Stimulated activated effector memory CD8-positive, alpha-beta T cell treated with anti-CD3 and anti-CD28 coated beads, Interleukin-12 subunit alpha, Interleukin-12 subunit beta, amount 100 ng/mL, for 72 hours (primary cell): ENCODE results near the gene PAPLN.

Source experiments
- ATAC-seq: fragments of 150-1000 bp; cut with Tn5 transposase; 2 replicates; pipeline ENCODE4 v1.10.0; 2021
- DNase-seq, 2 donors: peaks; one replicate each; pipeline ENCODE4 v3.0.0; 2021 to 2022; ENCODE audit warnings: low spot score in 2 of 2
- H3K27ac Mint-ChIP-seq: one replicate; pipeline ENCODE4 v1.8.0; 2022; ENCODE audit warnings: mild to moderate bottlenecking, mixed read lengths
- H3K36me3 Mint-ChIP-seq: one replicate; pipeline ENCODE4 v1.8.0; 2022; ENCODE audit warnings: mild to moderate bottlenecking, mixed read lengths
- H3K4me1 Mint-ChIP-seq: one replicate; pipeline ENCODE4 v1.8.0; 2022; ENCODE audit warnings: mixed read lengths
- H3K4me3 Mint-ChIP-seq: one replicate; pipeline ENCODE4 v1.8.0; 2022; ENCODE audit warnings: mild to moderate bottlenecking, mixed read lengths
- H3K9me3 Mint-ChIP-seq: one replicate; pipeline ENCODE4 v1.8.0; 2022; ENCODE audit warnings: mixed read lengths

PAPLN gene

DNA sequence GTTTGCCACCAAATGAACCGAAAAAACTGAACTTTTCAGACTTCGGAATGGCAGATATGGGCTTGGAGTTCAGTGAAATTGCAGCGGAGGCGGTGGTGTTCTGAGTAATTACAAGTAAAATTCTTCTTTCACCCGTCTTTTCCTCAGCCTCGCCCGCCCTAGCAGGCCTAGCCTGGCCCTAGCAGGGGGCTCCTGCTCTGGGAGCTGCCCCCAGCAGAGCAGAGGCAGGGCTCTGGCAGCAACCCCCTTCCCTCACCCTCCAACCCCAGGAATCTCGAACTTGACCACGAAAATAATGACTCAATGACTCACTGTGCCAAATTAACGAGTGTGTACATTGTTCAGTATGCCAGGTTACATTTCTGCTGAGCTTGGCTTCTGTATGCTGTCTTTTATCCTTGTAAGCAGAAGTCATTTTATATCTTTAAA is 1.1 kb downstream of the PAPLN start:
- H3K27ac Mint-ChIP-seq = no peak overlapping the region
- peak; percentile 29 for ATAC-seq
- H3K9me3 Mint-ChIP-seq = no peaks in the 10 kb centered on the region
- DNase-seq = no peak
- peaks cover 40% of the 10 kb centered on the region for H3K4me1 Mint-ChIP-seq
- peak overlapping the region; percentile 47 for H3K4me3 Mint-ChIP-seq
- H3K36me3 Mint-ChIP-seq = peaks cover 6% of the 10 kb centered on the region

DNA sequence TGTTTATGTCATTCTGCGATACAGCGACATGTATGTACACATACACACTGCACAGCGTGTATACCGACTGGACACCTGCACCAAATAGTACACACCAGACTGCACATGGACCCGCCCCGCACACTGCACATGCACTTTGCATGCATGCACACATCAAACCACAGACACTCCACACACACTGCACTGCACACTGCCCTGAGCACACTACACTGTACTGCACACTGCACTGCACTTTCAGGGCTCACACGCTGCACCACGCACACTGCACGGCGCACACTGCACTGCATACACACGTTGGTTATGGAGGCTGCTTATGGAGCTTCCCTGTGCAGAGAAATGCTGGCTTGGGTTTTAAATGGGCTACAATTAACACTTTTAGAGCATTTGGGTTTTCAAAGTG is 1.6 kb downstream of the PAPLN start:
- Mint-ChIP-seq H3K9me3 (no peaks in the 10 kb centered on the region), H3K36me3 (peaks cover 6% of the 10 kb centered on the region), H3K4me3 (peak overlapping the region; percentile 47), H3K4me1 (peaks cover 39% of the 10 kb centered on the region), H3K27ac (no peak overlapping the region)
- DNase-seq = no peak
- no peak for ATAC-seq

DNA sequence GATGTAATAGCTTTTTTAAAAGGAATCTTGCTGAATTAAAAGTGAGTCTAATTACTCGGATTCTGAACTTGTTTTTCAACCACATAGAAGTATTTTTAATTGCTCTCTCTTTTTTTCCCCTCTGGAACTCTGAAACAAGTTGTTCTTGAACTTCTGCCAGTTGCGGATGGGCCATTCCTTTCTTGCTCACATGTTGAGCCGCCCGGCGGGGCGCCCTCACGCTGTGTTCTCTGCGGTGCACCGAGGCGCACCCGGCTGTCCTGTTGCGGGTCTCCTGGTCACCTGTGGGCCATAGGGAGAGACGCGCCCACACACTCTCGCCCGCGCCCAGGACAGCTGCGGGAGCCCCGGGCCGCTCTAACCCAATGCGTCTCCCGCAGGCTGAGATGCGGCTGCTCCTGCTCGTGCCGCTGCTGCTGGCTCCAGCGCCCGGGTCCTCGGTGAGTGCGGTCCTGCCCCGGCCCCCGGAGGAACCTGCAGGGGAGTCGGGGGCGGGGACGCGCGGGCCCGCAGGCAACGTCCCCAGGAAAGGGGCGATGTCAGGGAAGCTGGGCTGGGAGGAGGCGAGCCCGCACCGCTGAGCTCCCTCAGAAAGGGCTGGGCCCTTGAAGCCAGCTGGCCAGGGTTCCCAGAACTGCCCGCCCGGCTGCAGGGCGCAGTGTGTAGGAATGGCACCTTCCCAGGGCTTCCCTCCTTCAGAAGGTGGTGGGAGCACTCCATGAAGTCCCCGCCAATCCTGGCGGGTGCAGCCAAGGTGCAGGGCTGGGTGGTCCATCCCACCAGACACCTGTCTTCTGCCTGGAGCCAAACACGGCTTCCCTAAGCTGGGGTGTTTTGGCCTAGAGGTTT is 2.3 kb downstream of the PAPLN start:
- Mint-ChIP-seq H3K36me3 (peaks cover 6% of the 10 kb centered on the region), H3K27ac (no peak overlapping the region), H3K4me3 (no peak overlapping the region), H3K4me1 (peaks cover 37% of the 10 kb centered on the region), H3K9me3 (no peaks in the 10 kb centered on the region)
- no peak for ATAC-seq
- no peak for DNase-seq

DNA sequence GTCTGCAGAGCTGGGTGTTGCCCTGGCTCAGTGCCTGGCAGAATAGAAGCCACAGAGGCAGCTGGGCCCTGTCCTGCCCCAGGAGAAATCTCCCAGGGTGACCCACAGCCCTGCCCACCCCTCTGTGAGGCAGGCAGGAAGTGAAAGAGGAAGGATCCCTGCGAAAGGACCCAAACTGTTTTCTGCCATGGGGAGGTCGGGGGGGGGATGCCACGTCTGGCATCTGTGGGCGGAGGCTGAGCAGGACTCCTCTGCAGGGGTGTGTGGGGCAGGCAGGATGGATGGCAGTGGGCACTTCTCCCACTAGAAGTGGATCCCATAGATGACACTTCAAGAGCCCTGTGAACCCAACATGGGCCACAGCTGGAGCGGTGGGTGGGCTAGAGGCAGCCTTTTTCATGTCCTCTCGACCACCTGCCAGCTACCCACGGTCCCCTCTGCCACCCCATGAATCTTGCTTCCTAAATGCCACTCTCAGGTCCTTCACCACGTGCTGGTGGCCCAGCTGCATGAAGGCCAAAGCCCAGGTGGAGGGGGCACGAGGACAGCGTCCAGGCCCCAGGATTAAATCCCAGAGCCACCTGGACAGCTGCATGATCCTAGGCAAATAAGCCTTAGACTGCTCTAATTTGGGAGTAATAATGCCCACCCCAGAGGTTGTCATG is 3.6 kb downstream of the PAPLN start:
- no peak overlapping the region for H3K27ac Mint-ChIP-seq
- H3K4me1 Mint-ChIP-seq = peaks cover 44% of the 10 kb centered on the region
- ATAC-seq = no peak
- peaks cover 6% of the 10 kb centered on the region for H3K36me3 Mint-ChIP-seq
- no peaks in the 10 kb centered on the region for H3K9me3 Mint-ChIP-seq
- no peak overlapping the region for H3K4me3 Mint-ChIP-seq
- DNase-seq = no peak

DNA sequence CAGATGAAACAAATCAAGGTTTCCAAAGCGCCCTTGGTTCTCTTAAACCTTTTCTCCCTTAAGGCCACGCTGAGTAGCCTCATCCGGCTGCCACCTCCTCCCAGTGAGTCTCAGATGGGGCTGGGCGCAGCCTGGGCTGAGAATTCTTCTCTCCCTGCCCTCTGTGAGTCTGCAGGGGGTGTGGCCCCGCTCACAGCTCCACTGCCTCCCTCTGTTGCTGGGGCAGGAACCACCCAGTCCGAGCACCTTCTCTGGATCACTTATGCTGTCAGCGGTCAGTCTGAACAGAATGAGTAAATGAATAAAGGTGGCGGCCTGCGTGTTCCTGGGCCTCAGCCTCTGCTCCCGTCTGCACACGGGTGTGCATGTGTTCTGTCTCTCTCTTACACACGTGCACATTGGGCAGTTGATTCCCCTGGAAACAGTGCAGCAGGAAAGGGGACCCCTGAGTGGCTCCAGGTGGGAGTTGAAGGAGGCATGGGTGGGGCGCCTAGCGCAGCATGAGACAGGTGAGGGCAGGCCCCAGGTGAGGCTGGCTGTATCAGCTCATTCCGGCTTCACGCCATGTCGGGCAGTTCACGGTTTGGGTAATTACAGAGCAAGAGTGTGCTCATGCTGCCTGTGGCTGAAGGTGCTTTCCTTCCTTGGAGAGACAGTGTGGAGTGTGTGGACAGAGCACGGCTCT is 4.3 kb downstream of the PAPLN start:
- no peak for ATAC-seq
- H3K36me3 Mint-ChIP-seq = peaks cover 11% of the 10 kb centered on the region
- peaks cover 42% of the 10 kb centered on the region for H3K4me1 Mint-ChIP-seq
- H3K9me3 Mint-ChIP-seq = no peaks in the 10 kb centered on the region
- H3K27ac Mint-ChIP-seq = no peak overlapping the region
- no peak overlapping the region for H3K4me3 Mint-ChIP-seq
- no peak for DNase-seq

DNA sequence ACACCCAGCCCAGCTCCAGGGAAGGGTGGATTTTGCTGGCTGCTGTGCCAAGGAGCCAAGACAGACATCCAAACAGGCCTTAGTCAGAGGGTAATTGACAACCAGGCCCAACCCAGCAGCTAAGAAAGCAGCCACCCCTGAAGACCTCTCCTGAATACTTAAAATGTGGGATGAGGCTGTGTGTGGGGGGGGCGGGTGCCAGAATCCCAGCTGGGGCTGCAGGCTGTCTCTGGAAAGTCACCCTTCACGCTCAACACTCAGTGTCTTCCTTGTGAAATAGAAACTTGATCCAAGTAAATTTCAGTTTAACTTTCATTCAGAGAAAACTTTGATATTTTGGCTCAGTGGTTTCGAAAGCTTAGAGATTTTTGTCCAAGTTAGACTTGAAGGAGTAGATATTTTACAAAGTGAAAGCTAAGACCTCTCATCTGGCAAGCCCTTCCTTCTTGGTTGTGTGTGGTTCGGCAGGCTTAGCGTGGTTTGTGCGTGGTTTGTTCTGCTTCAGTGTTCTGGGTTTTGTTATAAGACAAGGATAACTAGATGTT is 5.1 kb downstream of the PAPLN start:
- Mint-ChIP-seq H3K4me3 (no peak overlapping the region), H3K36me3 (peaks cover 10% of the 10 kb centered on the region), H3K27ac (no peak overlapping the region), H3K4me1 (peaks cover 43% of the 10 kb centered on the region), H3K9me3 (no peaks in the 10 kb centered on the region)
- no peak for DNase-seq
- ATAC-seq = no peak

DNA sequence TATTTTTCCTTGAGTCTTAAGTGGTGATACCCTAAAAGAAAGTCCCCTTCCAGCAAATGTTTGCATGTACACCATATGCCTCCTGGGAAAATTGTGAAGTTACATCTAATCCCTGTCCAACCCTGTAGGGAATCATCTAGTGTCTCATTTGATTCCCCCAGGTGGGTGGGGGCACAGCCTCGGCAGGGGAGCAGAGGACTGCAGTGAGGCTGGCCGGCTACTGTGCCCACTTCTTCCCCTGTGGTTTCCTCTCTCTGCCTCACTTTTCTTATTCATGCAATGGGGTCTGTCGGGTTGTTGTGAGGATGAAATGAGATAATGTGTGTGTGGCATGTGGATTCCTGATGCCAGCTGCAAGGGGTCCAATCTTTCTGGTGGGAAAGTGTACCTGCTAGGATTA is 6.0 kb downstream of the PAPLN start:
- no peak for ATAC-seq
- Mint-ChIP-seq H3K4me3 (no peak overlapping the region), H3K4me1 (peaks cover 51% of the 10 kb centered on the region), H3K9me3 (no peaks in the 10 kb centered on the region), H3K36me3 (peaks cover 16% of the 10 kb centered on the region), H3K27ac (no peak overlapping the region)
- no peak for DNase-seq

DNA sequence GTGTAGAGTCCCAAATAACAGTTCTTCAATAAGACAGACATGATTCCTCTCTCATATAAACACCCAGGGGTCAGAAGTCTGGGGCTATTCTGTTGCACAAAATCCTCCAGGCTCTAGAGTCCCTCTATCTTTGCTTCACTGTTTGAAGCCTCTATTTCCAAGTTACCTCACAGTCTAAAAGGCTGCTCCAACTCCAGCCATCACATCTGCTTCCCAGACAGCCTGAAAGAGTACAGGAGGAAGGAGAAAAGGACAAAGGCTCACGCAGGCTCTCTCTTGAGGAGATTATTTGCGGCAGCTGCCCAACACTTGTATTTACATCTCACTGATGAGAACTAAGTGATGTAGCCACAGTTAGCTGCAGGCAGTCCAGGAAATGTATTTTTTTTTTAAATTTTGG is 6.4 kb downstream of the PAPLN start:
- Mint-ChIP-seq H3K4me1 (peaks cover 51% of the 10 kb centered on the region), H3K36me3 (peaks cover 16% of the 10 kb centered on the region), H3K9me3 (no peaks in the 10 kb centered on the region), H3K4me3 (no peak overlapping the region), H3K27ac (no peak overlapping the region)
- ATAC-seq (no peak), DNase-seq (no peak)

DNA sequence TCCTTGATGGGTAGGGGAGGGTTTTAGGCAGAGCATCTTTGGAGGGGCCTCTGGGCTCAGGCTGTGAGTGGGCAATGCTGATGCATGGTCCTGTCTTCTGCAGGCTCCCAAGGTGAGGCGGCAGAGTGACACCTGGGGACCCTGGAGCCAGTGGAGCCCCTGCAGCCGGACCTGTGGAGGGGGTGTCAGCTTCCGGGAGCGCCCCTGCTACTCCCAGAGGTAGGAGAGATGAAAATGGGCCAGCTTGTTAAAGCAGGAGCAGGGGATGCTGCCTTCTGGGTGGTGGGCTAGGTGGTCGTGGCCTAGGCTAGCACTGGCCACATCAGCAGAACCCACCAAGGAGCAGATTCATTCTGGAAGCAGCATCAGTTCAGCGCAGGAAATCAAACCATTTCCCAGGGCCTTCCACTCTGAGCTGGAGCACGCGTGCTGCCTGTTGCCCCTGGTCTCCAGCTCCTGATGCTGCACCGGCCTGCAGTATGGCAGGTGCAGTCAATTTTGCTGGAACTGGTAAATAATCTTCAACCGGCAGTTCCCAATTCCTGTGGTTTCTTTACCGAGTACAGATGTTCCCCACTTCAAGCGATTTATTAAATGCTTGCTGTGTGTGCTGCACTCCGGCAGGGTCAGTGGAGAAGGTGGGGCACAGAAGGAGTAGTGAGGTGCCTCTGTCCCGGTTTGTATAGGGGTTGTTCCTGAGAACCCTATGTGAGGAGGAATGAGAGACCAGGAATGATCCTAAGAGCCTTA is 7.4 kb downstream of the PAPLN start:
- Mint-ChIP-seq H3K27ac (peak overlapping the region; percentile 50), H3K4me1 (peaks cover 56% of the 10 kb centered on the region), H3K9me3 (no peaks in the 10 kb centered on the region)

DNA sequence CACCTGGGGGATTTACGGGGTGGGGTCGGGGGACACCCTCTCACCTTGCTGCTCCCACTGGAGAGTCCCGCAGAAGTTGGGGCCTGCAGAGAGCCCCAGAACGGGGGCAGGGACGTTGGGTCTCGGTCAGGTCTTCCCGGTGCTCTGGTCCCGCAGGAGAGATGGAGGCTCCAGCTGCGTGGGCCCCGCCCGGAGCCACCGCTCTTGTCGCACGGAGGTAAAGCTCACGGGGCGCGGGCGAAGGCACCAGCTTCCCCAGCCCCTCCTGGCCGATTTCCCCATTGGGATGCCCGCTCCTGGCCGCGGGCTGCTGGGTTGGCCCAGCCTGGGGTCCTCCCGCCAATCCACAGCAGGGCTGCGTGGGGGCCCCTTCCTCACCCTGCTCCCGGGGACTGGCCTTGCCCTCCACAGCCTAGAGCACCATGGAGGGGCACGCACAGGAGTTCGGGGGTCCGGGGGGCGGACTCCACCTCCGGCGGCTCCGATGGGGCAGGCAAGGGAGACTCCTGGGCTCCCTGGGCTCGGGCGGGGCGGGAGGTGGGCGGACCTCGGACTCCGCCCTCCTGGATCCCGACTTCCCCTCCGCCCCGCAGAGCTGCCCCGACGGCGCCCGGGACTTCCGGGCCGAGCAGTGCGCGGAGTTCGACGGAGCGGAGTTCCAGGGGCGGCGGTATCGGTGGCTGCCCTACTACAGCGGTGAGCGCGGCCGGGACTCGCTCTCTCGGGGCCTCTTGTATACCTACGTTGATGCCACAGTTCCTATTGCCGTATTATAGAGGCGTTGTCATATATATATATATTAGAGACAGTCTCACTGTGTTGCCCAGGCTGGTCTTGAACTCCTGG is 8.4 kb downstream of the PAPLN start:
- peak overlapping the region; percentile 85 for H3K4me3 Mint-ChIP-seq
- H3K36me3 Mint-ChIP-seq = peaks cover 16% of the 10 kb centered on the region
- no peaks in the 10 kb centered on the region for H3K9me3 Mint-ChIP-seq
- peaks cover 58% of the 10 kb centered on the region for H3K4me1 Mint-ChIP-seq
- DNase-seq = peak; percentile 30 to 67
- peak; percentile 80 for ATAC-seq
- H3K27ac Mint-ChIP-seq = peak overlapping the region; percentile 78

More for the DNA sequence above, 7.4 kb downstream of the PAPLN start:
- Mint-ChIP-seq H3K36me3 (peaks cover 16% of the 10 kb centered on the region), H3K4me3 (peak overlapping the region; percentile 85)
- DNase-seq = no peak
- ATAC-seq = no peak

DNA sequence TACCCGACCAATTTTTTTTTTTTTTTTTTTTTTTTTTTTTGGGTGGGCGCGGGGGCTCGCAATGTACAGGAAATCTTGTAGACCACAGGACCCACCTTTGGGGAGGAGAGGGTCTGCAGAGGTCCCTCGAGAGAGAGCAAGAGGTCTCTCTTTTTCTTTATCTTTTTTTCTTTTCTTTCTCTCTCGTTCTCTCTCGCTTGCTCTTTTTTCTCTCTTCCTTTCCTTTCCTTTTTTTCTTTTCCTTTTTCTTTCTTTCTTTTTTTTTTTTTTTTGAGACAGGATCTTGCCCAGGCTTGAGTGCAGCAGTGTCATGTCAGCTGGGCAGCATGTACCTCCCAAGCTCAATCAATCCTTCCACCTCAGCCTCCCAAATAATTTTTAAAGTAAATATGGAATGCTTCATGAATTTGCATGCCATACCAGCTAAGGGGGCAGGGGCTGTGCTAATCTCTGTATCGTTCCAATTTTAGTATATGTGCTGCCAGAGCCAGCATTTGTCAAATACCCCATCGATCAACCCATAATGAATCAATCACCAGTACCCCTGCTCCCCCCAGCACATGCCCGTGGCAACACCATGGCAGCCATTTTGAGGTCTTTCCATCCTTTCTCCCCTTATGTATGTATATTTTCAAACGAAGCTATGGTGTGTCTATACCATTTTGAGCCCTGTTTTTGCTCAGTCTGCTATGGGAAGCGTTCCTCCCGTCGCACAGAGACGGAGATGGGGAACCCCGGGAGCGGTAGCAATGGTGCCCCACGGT is 9.3 kb downstream of the PAPLN start:
- no peak for DNase-seq
- Mint-ChIP-seq H3K36me3 (peaks cover 16% of the 10 kb centered on the region), H3K4me3 (peak overlapping the region; percentile 85), H3K4me1 (peaks cover 58% of the 10 kb centered on the region), H3K9me3 (no peaks in the 10 kb centered on the region), H3K27ac (peak overlapping the region; percentile 78)
- no peak for ATAC-seq

DNA sequence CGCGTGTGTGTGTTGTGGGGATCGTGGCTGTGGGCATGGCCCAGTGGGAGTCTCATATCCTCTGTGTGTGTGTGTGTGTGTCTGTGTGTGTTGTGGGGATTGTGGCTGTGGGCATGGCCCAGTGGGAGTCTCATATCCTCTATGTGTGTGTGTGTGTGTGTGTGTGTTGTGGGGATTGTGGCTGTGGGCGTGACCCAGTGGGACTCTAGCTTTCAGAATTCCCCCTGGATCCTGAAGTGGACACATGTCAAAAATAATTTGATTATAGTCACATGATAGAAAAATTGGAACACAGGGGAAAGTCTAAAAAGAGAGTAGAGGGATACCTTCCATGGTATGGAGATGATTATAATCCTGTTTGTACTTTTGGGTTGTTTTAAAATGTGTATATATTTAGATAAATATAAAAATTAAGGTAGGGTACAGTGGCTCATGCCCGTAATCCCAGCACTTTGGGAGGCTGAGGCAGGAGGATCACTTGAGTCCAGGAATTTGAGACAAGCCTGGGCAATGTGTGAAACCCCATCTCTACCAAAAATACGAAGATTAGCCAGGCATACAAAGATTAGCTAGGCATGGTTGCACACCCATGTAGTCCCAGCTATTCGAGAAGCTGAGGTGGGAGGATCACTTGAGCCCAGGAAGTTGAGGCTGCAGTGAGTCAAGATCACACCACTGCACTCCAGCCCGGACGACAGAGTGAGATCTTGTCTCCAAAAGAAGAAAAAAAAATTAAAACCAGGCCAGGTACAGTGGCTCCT is 11.0 kb downstream of the PAPLN start:
- peaks cover 49% of the 10 kb centered on the region for H3K4me1 Mint-ChIP-seq
- DNase-seq = no peak
- H3K9me3 Mint-ChIP-seq = no peaks in the 10 kb centered on the region
- H3K4me3 Mint-ChIP-seq = peak overlapping the region; percentile 85
- peaks cover 16% of the 10 kb centered on the region for H3K36me3 Mint-ChIP-seq
- ATAC-seq = peak; percentile 59
- peak overlapping the region; percentile 68 for H3K27ac Mint-ChIP-seq

DNA sequence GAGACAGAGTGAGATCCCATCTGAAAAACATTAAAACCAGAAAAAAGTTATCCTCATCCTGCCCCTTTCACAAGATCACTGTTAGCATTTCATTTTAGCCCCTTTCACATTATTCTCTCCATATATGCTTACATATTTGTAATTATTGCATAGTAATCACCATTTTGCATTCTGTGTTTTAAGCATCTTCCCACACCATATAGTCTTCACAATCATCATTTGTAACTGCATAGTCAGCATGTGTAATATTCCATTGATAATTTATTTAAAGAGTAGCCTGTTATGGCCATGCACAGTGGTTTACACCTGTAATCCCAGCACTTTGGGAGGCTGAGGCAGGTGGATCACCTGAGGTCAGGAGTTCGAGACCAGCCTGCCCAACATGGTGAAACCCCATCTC is 11.8 kb downstream of the PAPLN start:
- H3K27ac Mint-ChIP-seq = no peak overlapping the region
- H3K36me3 Mint-ChIP-seq = peaks cover 16% of the 10 kb centered on the region
- DNase-seq (no peak), ATAC-seq (no peak)
- no peak overlapping the region for H3K4me3 Mint-ChIP-seq
- H3K9me3 Mint-ChIP-seq = no peaks in the 10 kb centered on the region
- H3K4me1 Mint-ChIP-seq = peaks cover 45% of the 10 kb centered on the region
